Thyroid gland (tissue), 4 donors: ENCODE measurements around the gene DCXR. TPM values are rescaled to one million over a fixed set of nuclear protein-coding genes. Genes with fewer than 3 reads are reported as not detected.

Experiments
- DNase-seq, 2 donors: peaks; one replicate each; pipeline ENCODE4 v3.0.0-alpha.2; 2019
- H3K27ac ChIP-seq, 3 donors: fragments of 200-600 bp; sonication (generic); 1 replicate in 2 of 3; 2 replicates in 1 of 3; pipeline ENCODE4 v1.5.1; 2016 to 2019; ENCODE audit warnings: mild to moderate bottlenecking in 1 of 3, moderate library complexity in 1 of 3
- H3K27me3 ChIP-seq: fragments of 200-600 bp; sonication (generic); one replicate; pipeline ENCODE4 v1.5.1; 2019
- H3K36me3 ChIP-seq, 2 donors: fragments of 200-600 bp; sonication (generic); one replicate each; pipeline ENCODE4 v1.5.1; 2016 to 2019
- H3K4me1 ChIP-seq, 2 donors: fragments of 200-600 bp; sonication (generic); one replicate each; pipeline ENCODE4 v1.5.1; 2017 to 2019
- H3K4me3 ChIP-seq, 3 donors: fragments of 200-600 bp; sonication (generic); replicated peaks in 1 of 3; 1 replicate in 2 of 3; 2 replicates in 1 of 3; pipeline ENCODE4 v1.5.1; 2016; ENCODE audit warnings: mild to moderate bottlenecking in 1 of 3
- H3K9me3 ChIP-seq: fragments of 200-600 bp; sonication (generic); one replicate; pipeline ENCODE4 v1.5.1; 2017
- CTCF ChIP-seq, 6 experiments: fragments of 200-600 bp in 3 of 6; fragments of 450-650 bp in 3 of 6; sonication (generic) in 3 of 6; IDR thresholded peaks; one replicate each; pipeline ENCODE4 v1.5.1; 2016 to 2019; ENCODE audit warnings: antibody characterized with exemption in 6 of 6, mild to moderate bottlenecking in 2 of 6, inconsistent platforms in 1 of 6, moderate library complexity in 1 of 6
- POLR2A ChIP-seq, 2 donors: fragments of 450-650 bp; IDR thresholded peaks; one replicate each; pipeline ENCODE4 v1.6.1; 2017; ENCODE audit warnings: antibody characterized with exemption in 2 of 2, mild to moderate bottlenecking in 2 of 2, moderate library complexity in 1 of 2
- WGBS, 2 donors: methylation state at CpG; one replicate each; pipeline ENCODE4 v1.1.5; 2017; 5-methylcytosine and 5-hydroxymethylcytosine counted together
- intact Hi-C: fragments of 100-400 bp; cut with DNase I; formaldehyde crosslinking; loops from one replicate; pipeline ENCODE4 v1.15.1; 2023
- total RNA-seq, 4 donors: library from RNA; depleted of rRNA; stranded (reverse); fragments of >200 nt; gene quantifications; one replicate each; pipeline ENCODE4 v1.2.3, GENCODE V29; 2016

DCXR gene
- total RNA-seq, 4 donors from 2014 or later, result 88.6 to 161 (median 114) TPM

- TF ChIP-seq POLR2A (IDR thresholded peaks at IDR 0.05), result no peak
- no peaks in the 10 kb centered on the region for H3K27me3 ChIP-seq
- DNase-seq, result no peak
- 77 to 80% methylated on average over 13 to 14 of the region's 22 CpGs for WGBS, 2 donors
- intact Hi-C loops, result no loop called here
- no peaks in the 10 kb centered on the region for H3K9me3 ChIP-seq
- no peak overlapping the region for H3K4me3 ChIP-seq
- H3K4me1 ChIP-seq, result no peaks in the 10 kb centered on the region
- H3K36me3 ChIP-seq, result no peaks in the 10 kb centered on the region
- no peak overlapping the region for H3K27ac ChIP-seq
Observed at GRCh38 chr17:82013341-82013740, 24.2 kb downstream of the DCXR start.

GRCh38 chr17:82012640-82013295, 24.7 kb downstream of the DCXR start:
- Histone ChIP-seq H3K4me1 (no peaks in the 10 kb centered on the region), H3K27ac (no peak overlapping the region), H3K9me3 (no peaks in the 10 kb centered on the region), H3K4me3 (no peak overlapping the region), H3K27me3 (no peaks in the 10 kb centered on the region), H3K36me3 (no peaks in the 10 kb centered on the region)
- WGBS, 2 donors, result 86 to 88% methylated on average over 6 to 10 of the region's 19 CpGs
- no peak for TF ChIP-seq POLR2A (IDR thresholded peaks at IDR 0.05)
- no peak for TF ChIP-seq CTCF (IDR thresholded peaks at IDR 0.05)
- DNase-seq, result no peak
- intact Hi-C loops, result no loop called here

GRCh38 chr17:82012261-82012639, 25.2 kb downstream of the DCXR start:
- Histone ChIP-seq H3K27ac (no peak overlapping the region), H3K36me3 (no peaks in the 10 kb centered on the region), H3K9me3 (no peaks in the 10 kb centered on the region), H3K4me1 (no peaks in the 10 kb centered on the region), H3K27me3 (no peaks in the 10 kb centered on the region), H3K4me3 (no peak overlapping the region)
- intact Hi-C loops, result no loop called here
- no peak for DNase-seq
- TF ChIP-seq CTCF (IDR thresholded peaks at IDR 0.05) (no peak), POLR2A (IDR thresholded peaks at IDR 0.05) (no peak)
- 84% methylated on average over 9 of the region's 20 CpGs; no CpG with 5 or more reads in 1 of the 2 donors for WGBS, 2 donors

GRCh38 chr17:82011617-82012187, 25.8 kb downstream of the DCXR start:
- intact Hi-C loops, result no loop called here
- H3K9me3 ChIP-seq, result no peaks in the 10 kb centered on the region
- no peaks in the 10 kb centered on the region for H3K4me1 ChIP-seq
- no peaks in the 10 kb centered on the region for H3K36me3 ChIP-seq
- H3K4me3 ChIP-seq, result no peak overlapping the region
- H3K27ac ChIP-seq, result no peak overlapping the region
- no peaks in the 10 kb centered on the region for H3K27me3 ChIP-seq
- 97% methylated on average over 11 to 13 of the region's 19 CpGs for WGBS, 2 donors
- TF ChIP-seq CTCF (IDR thresholded peaks at IDR 0.05) (no peak), POLR2A (IDR thresholded peaks at IDR 0.05) (no peak)
- DNase-seq, result no peak

- Histone ChIP-seq H3K27me3 (no peaks in the 10 kb centered on the region), H3K27ac (no peak overlapping the region), H3K4me1 (no peaks in the 10 kb centered on the region), H3K36me3 (no peaks in the 10 kb centered on the region), H3K9me3 (no peaks in the 10 kb centered on the region), H3K4me3 (no peak overlapping the region)
- TF ChIP-seq CTCF (IDR thresholded peaks at IDR 0.05), result no peak
- TF ChIP-seq POLR2A (IDR thresholded peaks at IDR 0.05), result no peak
- 89 to 95% methylated on average over 14 to 18 of the region's 39 CpGs for WGBS, 2 donors
- no peak for DNase-seq
- intact Hi-C loops, result no loop called here
Observed at GRCh38 chr17:82010575-82011525, 26.6 kb downstream of the DCXR start.
